ENCODE data around the gene UTP11. TPM values are rescaled to one million over a fixed set of nuclear protein-coding genes. Genes with fewer than 3 reads are reported as not detected.
A peak's percentile ranks its signal among the peaks of the same experiment; 100 is the strongest.
"Not testable (repeated sequence)": the region's sequence is repeated elsewhere in the genome, so short reads cannot be mapped to it uniquely, and the experiment has no call there.

Gene UTP11
- total RNA-seq, 1 donor = 38.7 TPM

DNA sequence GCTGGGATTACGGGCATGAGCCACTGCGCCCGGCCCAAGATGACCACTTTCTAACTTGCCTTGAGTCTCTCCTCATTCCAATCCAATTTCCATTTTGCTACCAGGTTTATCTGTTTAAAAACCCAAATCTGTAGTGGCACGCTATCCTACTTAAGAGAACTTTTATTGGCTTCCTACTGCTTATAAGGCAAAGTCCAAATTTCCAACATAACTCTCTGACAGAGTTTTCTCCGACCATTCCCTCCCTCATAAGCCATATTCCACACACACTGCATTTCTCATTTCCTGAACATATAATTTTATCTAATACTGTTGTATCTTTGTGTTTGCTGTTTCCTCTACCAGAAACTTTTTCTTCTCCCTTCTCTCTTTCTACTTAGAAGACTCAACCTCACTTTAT is 38.0 kb upstream of the UTP11 start:
- no peaks in the 10 kb centered on the region for H3K27me3 ChIP-seq (ENCODE audit: insufficient read depth, low read length)
- H3K9me3 ChIP-seq (ENCODE audit: low read depth, low read length) = no peaks in the 10 kb centered on the region
- no peak overlapping the region for H3K4me3 ChIP-seq (ENCODE audit: insufficient read depth, low read length)
- no peak overlapping the region for H2AFZ ChIP-seq (ENCODE audit: low read length)
- peaks cover 44% of the 10 kb centered on the region for H3K36me3 ChIP-seq (ENCODE audit: insufficient read depth, low read length)
- peaks cover 15% of the 10 kb centered on the region for H3K79me2 ChIP-seq (ENCODE audit: insufficient read depth, low read length)
- DNase-seq (ENCODE audit: insufficient read length, low spot score, missing footprints) = no peak
- no peaks in the 10 kb centered on the region for H3K4me1 ChIP-seq (ENCODE audit: insufficient read depth, low read length)
- no peaks in the 10 kb centered on the region for H4K20me1 ChIP-seq (ENCODE audit: insufficient read depth, low read length)
- TF ChIP-seq, protein P1, sequence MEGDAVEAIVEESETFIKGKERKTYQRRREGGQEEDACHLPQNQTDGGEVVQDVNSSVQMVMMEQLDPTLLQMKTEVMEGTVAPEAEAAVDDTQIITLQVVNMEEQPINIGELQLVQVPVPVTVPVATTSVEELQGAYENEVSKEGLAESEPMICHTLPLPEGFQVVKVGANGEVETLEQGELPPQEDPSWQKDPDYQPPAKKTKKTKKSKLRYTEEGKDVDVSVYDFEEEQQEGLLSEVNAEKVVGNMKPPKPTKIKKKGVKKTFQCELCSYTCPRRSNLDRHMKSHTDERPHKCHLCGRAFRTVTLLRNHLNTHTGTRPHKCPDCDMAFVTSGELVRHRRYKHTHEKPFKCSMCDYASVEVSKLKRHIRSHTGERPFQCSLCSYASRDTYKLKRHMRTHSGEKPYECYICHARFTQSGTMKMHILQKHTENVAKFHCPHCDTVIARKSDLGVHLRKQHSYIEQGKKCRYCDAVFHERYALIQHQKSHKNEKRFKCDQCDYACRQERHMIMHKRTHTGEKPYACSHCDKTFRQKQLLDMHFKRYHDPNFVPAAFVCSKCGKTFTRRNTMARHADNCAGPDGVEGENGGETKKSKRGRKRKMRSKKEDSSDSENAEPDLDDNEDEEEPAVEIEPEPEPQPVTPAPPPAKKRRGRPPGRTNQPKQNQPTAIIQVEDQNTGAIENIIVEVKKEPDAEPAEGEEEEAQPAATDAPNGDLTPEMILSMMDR (IDR thresholded peaks at IDR 0.05; ENCODE audit: extremely low read depth, low read depth, low read length) = no peak
- H3K4me2 ChIP-seq (ENCODE audit: insufficient read depth, low read length) = no peak overlapping the region
- H3K27ac ChIP-seq (ENCODE audit: low read depth, low read length) = peak overlapping the region; percentile 15

DNA sequence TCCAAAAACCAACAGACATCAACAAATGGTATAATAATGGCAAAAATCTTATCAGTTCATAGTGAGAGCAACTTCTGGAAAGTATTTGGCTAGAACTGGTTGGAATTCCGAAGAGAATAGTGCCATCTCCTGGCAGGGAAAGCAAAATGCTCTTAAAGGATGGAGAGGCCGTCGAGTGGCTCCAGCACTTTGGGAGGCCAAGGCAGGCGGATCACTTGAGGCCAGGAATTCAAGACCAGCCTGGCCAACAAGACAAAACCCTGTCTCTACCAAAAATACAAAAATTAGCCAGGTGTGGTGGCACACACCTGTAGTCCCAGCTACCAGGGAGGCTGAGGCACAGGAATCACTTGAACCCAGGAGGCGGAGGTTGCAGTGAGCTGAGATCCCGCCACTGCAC is 37.5 kb upstream of the UTP11 start:
- not testable (repeated sequence) for H3K4me3 ChIP-seq (ENCODE audit: insufficient read depth, low read length); H3K9me3 ChIP-seq (ENCODE audit: low read depth, low read length); H2AFZ ChIP-seq (ENCODE audit: low read length); H3K27me3 ChIP-seq (ENCODE audit: insufficient read depth, low read length); H4K20me1 ChIP-seq (ENCODE audit: insufficient read depth, low read length); H3K4me2 ChIP-seq (ENCODE audit: insufficient read depth, low read length); H3K4me1 ChIP-seq (ENCODE audit: insufficient read depth, low read length); H3K27ac ChIP-seq (ENCODE audit: low read depth, low read length)
- H3K79me2 ChIP-seq (ENCODE audit: insufficient read depth, low read length) = peaks cover 12% of the 10 kb centered on the region
- TF ChIP-seq, protein P1 (IDR thresholded peaks at IDR 0.05; ENCODE audit: extremely low read depth, low read depth, low read length) = peak; percentile 61
- peaks cover 45% of the 10 kb centered on the region for H3K36me3 ChIP-seq (ENCODE audit: insufficient read depth, low read length)
- DNase-seq (ENCODE audit: insufficient read length, low spot score, missing footprints) = peak; percentile 73

DNA sequence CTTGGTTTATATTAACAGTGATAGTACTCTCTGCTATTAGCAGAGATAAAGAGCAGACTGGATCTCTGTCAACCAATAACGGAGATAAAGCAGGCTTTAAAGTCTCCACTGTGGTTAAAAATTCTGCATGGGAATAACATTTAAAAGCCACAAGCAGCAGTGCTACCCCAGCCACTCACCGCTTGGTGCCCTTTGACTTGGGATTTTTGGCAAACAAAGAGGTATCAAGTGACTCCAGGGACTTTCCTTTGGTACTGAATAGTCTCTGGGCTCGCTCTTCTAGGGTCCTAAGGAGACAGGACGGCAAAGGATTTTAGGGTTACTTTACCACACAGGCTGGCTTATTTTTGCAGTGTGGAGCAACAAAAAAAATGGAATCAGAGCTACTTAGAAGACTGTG is 34.0 kb upstream of the UTP11 start:
- Histone ChIP-seq H3K36me3 (ENCODE audit: insufficient read depth, low read length) (peaks cover 71% of the 10 kb centered on the region), H3K4me3 (ENCODE audit: insufficient read depth, low read length) (no peak overlapping the region), H3K79me2 (ENCODE audit: insufficient read depth, low read length) (peaks cover 5% of the 10 kb centered on the region), H3K4me2 (ENCODE audit: insufficient read depth, low read length) (no peak overlapping the region), H3K27me3 (ENCODE audit: insufficient read depth, low read length) (no peaks in the 10 kb centered on the region), H3K27ac (ENCODE audit: low read depth, low read length) (no peak overlapping the region), H4K20me1 (ENCODE audit: insufficient read depth, low read length) (no peaks in the 10 kb centered on the region), H3K9me3 (ENCODE audit: low read depth, low read length) (no peaks in the 10 kb centered on the region), H3K4me1 (ENCODE audit: insufficient read depth, low read length) (no peaks in the 10 kb centered on the region), H2AFZ (ENCODE audit: low read length) (no peak overlapping the region)
- TF ChIP-seq, protein P1 (IDR thresholded peaks at IDR 0.05; ENCODE audit: extremely low read depth, low read depth, low read length) = no peak
- no peak for DNase-seq (ENCODE audit: insufficient read length, low spot score, missing footprints)

DNA sequence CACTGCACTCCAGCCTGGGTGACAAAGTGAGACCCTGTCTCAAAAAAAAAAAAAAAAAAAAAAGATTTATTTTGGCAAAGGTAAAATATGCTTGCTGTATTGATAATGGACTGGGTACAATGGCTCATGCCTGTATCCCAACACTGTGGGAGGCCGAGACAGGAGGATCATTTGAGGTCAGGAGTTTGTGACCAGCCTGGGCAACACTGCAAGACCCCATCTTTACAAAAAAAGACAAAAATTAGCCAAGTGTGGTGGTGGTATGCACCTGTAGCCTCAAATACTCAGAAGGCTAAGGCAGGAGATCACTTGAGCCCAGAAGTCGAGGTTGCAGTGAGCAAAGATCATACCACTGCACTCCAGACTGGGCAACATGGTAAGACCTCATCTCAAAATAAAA is 29.0 kb upstream of the UTP11 start:
- peaks cover 83% of the 10 kb centered on the region for H3K36me3 ChIP-seq (ENCODE audit: insufficient read depth, low read length)
- no peak for DNase-seq (ENCODE audit: insufficient read length, low spot score, missing footprints)

More for the DNA sequence above, 29.0 kb upstream of the UTP11 start:
- Histone ChIP-seq H3K4me2 (ENCODE audit: insufficient read depth, low read length) (no peak overlapping the region), H3K27ac (ENCODE audit: low read depth, low read length) (no peak overlapping the region), H3K4me3 (ENCODE audit: insufficient read depth, low read length) (no peak overlapping the region), H3K4me1 (ENCODE audit: insufficient read depth, low read length) (peaks cover under 1% of the 10 kb centered on the region), H3K9me3 (ENCODE audit: low read depth, low read length) (no peaks in the 10 kb centered on the region), H2AFZ (ENCODE audit: low read length) (no peak overlapping the region), H3K27me3 (ENCODE audit: insufficient read depth, low read length) (no peaks in the 10 kb centered on the region), H4K20me1 (ENCODE audit: insufficient read depth, low read length) (peaks cover 6% of the 10 kb centered on the region), H3K79me2 (ENCODE audit: insufficient read depth, low read length) (peaks cover 14% of the 10 kb centered on the region)
- TF ChIP-seq, protein P1 (IDR thresholded peaks at IDR 0.05; ENCODE audit: extremely low read depth, low read depth, low read length) = no peak

Measured in osteoblast (primary cell).